ENCODE results near the gene RUNX3. TPM values are rescaled to one million over a fixed set of nuclear protein-coding genes. Genes with fewer than 3 reads are reported as not detected.
"Not testable (repeated sequence)": the region's sequence is repeated elsewhere in the genome, so short reads cannot be mapped to it uniquely, and the experiment has no call there.

The RUNX3 gene
- total RNA-seq, result 100 to 1,000 TPM; 177 to 183 TPM

DNA sequence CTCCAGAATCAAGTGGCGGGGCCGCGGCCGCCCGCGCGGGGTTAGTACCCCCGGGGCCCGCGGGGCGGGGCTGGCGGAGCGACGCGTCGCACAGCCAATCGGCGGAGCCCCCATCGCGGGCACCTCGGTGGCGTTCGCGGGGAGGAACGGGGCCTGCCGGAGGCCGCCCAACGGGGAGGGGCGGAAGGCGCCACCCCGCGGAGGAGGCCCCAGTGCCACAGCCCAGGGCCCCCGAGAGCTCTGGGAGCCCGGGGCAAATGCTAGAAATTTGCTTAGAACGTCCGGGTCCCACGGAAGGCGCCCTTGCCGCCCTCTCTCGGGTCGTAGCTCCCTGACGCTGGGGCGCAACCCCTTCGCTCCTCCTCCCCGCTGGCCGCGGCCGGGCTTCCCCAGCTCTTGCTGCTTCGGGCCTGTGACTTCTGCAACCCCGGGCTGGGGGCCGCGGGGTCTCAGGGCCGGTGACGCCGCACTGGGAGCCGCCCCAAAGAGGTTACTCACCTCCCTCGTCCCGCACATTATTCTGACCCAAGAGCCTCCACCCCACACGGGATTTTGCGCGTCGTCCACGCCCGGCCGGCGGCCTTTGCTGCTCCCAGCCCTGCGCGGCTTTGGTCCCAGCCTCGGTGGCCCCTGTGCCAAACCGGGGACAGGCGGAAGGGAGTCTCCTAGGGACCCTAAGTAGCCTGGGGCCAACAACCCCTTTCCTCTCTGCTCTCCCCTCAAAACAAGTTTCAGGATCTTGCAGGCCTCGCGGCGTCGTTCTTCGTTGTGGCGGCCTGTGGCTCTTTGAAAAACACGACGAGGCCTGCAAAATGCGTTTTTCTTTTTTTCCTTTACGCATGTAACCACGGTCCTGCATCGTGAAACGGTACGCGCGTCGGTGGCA is at the start of gene RUNX3:
Gene RUNX3 (minus strand): TSS at position 17 of the 886 bp plus-strand sequence. CDS start 408 bp downstream, outside the sequence.
- Mint-ChIP-seq H3K27ac (peak within 1 kb of the TSS; percentile 80), H3K36me3 (ENCODE audit: low read depth) (peaks cover 69% of the 10 kb centered on the region), H3K4me3 (peak within 1 kb of the TSS; percentile 81), H3K4me1 (peaks cover 65% of the 10 kb centered on the region), H3K9me3 (no peaks in the 10 kb centered on the region), H3K27me3 (no peaks in the 10 kb centered on the region)
- ChIA-PET CTCF (interaction anchor here (0.8 to 8.4 kb wide), 13 partner anchors 10 to 170 kb away, joined by 3 to 55 read pairs (median 6); no protein-coding TSS in a partner anchor), POLR2A (interaction anchor here (0.5 to 11.0 kb wide), 22 partner anchors 9 to 1589 kb away, joined by 3 to 128 read pairs (median 4); partner anchors contain the start of genes CLIC4, RSRP1 and SYF2)
- DNase-seq, result peak; percentile 94

DNA sequence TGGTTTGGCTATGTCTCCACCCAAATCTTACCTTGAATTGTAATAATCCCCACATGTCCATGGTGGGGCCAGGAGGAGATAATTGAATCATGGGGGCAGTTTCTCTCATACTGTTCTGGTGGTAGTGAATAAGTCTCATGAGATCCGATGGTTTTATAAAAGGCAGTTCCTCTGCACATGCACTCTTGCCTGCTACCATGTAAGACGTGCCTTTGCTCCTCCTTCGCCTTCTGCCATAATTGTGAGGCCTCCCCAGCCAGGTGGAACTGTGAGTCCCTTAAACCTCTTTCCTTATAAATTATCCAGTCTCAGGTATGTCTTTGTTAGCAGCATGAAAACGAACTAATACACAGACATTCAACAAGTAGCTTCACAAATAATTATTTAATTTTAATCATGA is 49.2 kb upstream of the RUNX3 start:
- Mint-ChIP-seq H3K27me3 (peaks cover 18% of the 10 kb centered on the region), H3K9me3 (peaks cover 31% of the 10 kb centered on the region), H3K4me1 (peaks cover 73% of the 10 kb centered on the region), H3K36me3 (ENCODE audit: low read depth) (peaks cover 31% of the 10 kb centered on the region)
- CTCF ChIA-PET, result interaction anchor here (1.1 to 1.4 kb wide), 3 partner anchors 9 to 58 kb away, joined by 3 to 4 read pairs (median 3); no protein-coding TSS in a partner anchor
- not testable (repeated sequence) for H3K4me3 Mint-ChIP-seq, H3K27ac Mint-ChIP-seq, DNase-seq
- POLR2A ChIA-PET, result interaction anchor here (1.1 to 2.8 kb wide), 2 partner anchors 12 to 14 kb away, joined by 3 to 12 read pairs; no protein-coding TSS in a partner anchor

DNA sequence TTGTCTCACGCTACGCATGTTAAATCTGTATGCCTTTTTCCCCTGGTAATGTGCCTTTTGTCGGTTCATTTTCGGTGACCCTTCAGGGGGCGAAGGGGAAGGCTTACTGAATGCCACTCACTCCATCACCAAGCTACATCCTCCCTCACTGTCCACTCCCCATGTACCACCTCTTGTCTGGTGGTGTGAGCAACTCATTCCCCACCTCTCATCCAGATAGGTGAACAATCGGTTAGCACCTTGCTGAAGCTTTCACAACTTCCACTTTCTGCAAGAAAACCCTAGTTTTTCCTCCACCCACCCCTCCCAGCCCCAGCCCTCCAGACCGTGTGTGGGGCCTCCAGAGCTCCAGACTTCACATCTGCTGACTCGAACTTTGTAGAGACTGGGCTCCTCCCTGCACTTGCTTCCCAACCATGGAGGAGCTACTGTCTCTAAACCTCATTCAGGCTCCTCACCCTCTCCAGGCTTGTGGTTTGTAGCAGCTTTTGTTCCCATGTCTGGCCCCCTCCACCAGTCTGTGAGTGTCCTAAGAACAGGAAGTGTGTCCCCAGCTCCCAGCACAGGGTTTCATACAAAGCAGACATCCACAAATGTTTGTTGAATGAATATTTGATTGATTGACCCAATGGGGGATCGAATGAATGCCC is 48.4 kb upstream of the RUNX3 start:
- ChIA-PET CTCF (interaction anchor here (1.1 to 1.4 kb wide), 3 partner anchors 9 to 58 kb away, joined by 3 to 4 read pairs (median 3); no protein-coding TSS in a partner anchor), POLR2A (interaction anchor here (1.1 to 2.8 kb wide), 2 partner anchors 12 to 13 kb away, joined by 3 to 12 read pairs; no protein-coding TSS in a partner anchor)
- Mint-ChIP-seq H3K9me3 (peaks cover 35% of the 10 kb centered on the region), H3K4me1 (peaks cover 67% of the 10 kb centered on the region), H3K36me3 (ENCODE audit: low read depth) (peaks cover 35% of the 10 kb centered on the region), H3K27me3 (peaks cover 15% of the 10 kb centered on the region), H3K4me3 (no peak overlapping the region), H3K27ac (no peak overlapping the region)
- DNase-seq, result no peak

DNA sequence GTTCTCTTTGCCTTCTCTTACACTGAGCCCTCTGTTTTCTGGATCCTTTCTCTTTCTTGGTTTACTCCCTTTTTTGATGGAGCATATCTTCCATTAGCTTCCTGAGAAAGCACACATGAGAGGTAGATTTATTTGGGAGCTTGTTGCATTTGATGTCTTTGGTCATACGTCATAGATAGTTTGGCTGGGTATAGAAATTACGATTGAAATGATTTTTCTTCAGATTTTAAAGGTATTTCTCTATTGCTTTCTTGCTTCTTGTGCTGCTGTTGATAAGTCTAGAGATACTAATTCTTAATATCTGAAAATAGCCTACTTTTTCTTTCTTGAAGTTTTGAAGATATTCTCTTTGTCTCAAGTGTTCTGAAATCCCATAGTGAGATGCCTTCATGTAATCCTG is 45.3 kb upstream of the RUNX3 start:
- POLR2A ChIA-PET, result interaction anchor here (0.7 to 2.2 kb wide), 4 partner anchors 10 to 62 kb away, joined by 3 to 19 read pairs (median 5); no protein-coding TSS in a partner anchor
- Mint-ChIP-seq H3K36me3 (ENCODE audit: low read depth) (peaks cover 42% of the 10 kb centered on the region), H3K27ac (no peak overlapping the region), H3K4me3 (no peak overlapping the region), H3K4me1 (peaks cover 63% of the 10 kb centered on the region), H3K27me3 (peaks cover 12% of the 10 kb centered on the region), H3K9me3 (peaks cover 35% of the 10 kb centered on the region)
- no peak for DNase-seq
- CTCF ChIA-PET, result interaction anchor here (1.3 to 1.4 kb wide), 2 partner anchors 8 to 11 kb away, joined by 3 to 6 read pairs; no protein-coding TSS in a partner anchor

DNA sequence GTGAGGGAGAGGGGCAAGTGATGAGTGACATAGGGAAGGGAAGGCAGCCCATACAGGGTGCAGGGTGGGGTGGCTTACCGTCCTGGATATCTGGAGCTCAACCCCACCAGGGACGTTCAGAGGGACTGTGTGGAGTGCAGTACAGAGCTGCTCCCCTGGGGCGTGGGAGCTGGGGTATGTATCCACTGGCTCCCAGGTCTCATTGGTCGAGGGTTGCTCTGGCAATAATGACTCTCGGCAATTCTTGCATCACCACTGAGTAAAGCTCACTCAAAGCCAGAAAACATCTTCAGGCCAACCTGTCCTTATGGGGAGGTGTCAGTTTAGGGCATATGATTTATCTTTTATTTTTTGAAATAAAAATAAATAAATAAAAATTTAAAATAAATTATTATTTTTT is 43.2 kb upstream of the RUNX3 start:
- H3K4me3 Mint-ChIP-seq, result no peak overlapping the region
- peaks cover 6% of the 10 kb centered on the region for H3K27me3 Mint-ChIP-seq
- ChIA-PET POLR2A (interaction anchor here (1.0 kb wide), 1 partner anchor 11 kb away, joined by 3 read pairs; no protein-coding TSS in a partner anchor), CTCF (interaction anchor here (1.6 to 1.7 kb wide), 2 partner anchors 49 to 63 kb away, joined by 4 read pairs; no protein-coding TSS in a partner anchor)
- H3K27ac Mint-ChIP-seq, result no peak overlapping the region
- H3K9me3 Mint-ChIP-seq, result peaks cover 34% of the 10 kb centered on the region
- DNase-seq, result no peak
- H3K36me3 Mint-ChIP-seq (ENCODE audit: low read depth), result peaks cover 41% of the 10 kb centered on the region
- H3K4me1 Mint-ChIP-seq, result peaks cover 60% of the 10 kb centered on the region

DNA sequence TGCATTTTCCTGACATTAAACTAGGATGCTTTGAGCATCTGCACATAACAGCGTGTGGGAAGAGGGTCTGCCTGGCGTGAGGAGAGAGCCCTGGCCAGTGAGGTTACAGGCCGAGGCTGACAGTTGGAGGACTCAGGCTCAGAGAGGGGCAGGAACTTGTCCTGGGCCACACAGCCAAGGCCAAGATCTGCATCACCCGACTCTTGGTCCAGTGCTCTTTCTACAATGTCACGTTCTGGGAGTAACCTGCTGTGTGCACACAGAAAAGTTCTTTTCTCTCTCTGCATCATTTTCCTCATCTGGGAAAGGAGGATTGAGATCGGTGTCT is 42.8 kb upstream of the RUNX3 start:
- ChIA-PET CTCF (interaction anchor here (1.6 kb wide), 1 partner anchor 50 kb away, joined by 4 read pairs; no protein-coding TSS in a partner anchor), POLR2A (interaction anchor here (1.4 kb wide), 1 partner anchor 50 kb away, joined by 6 read pairs; no protein-coding TSS in a partner anchor)
- DNase-seq, result no peak
- Mint-ChIP-seq H3K4me1 (peaks cover 57% of the 10 kb centered on the region), H3K27me3 (peaks cover 3% of the 10 kb centered on the region), H3K36me3 (ENCODE audit: low read depth) (peaks cover 37% of the 10 kb centered on the region), H3K27ac (no peak overlapping the region), H3K9me3 (peaks cover 31% of the 10 kb centered on the region), H3K4me3 (no peak overlapping the region)

DNA sequence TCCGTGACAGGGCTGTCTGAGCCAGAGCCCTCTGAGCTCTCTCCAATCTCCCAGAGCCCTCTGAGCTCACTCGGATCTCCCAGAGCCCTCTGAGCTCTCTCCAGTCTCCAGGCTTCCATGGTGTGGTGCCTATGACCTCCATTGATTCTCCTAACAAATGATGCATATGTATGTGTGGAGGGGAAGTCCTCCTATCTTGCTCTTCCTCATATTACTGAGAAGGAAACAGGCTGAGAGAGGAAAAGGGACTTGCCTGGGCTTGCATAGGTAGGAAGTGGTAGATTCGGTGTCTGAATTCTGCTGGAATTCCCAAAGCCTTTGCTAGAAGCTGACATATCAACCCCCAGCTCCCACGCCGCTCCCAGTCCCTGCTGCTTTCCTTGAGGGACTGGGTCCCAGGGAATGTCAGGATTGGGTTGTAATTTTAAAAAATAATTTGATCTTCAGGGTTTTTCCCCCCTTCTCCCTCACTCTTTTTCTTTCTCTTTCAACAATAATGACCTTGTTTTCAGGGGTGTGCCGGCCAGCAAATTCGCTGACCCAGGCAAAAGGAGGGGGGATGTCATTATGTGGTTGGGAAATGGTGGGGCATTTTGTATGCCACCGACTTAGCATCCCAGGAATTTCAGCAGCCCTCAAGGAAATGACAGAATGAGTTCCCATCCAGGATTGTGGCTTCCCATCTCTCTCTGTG is 42.3 kb upstream of the RUNX3 start:
- Mint-ChIP-seq H3K36me3 (ENCODE audit: low read depth) (peaks cover 36% of the 10 kb centered on the region), H3K9me3 (peaks cover 30% of the 10 kb centered on the region), H3K4me3 (no peak overlapping the region), H3K27me3 (peaks cover 2% of the 10 kb centered on the region), H3K27ac (no peak overlapping the region), H3K4me1 (peaks cover 59% of the 10 kb centered on the region)
- DNase-seq, result no peak
- POLR2A ChIA-PET, result interaction anchor here (0.7 to 1.5 kb wide), 7 partner anchors 8 to 1017 kb away, joined by 3 to 6 read pairs (median 3); partner anchors contain the start of gene RUNX3
- CTCF ChIA-PET, result interaction anchor here (0.9 to 1.2 kb wide), 2 partner anchors 9 to 65 kb away, joined by 4 read pairs; no protein-coding TSS in a partner anchor

DNA sequence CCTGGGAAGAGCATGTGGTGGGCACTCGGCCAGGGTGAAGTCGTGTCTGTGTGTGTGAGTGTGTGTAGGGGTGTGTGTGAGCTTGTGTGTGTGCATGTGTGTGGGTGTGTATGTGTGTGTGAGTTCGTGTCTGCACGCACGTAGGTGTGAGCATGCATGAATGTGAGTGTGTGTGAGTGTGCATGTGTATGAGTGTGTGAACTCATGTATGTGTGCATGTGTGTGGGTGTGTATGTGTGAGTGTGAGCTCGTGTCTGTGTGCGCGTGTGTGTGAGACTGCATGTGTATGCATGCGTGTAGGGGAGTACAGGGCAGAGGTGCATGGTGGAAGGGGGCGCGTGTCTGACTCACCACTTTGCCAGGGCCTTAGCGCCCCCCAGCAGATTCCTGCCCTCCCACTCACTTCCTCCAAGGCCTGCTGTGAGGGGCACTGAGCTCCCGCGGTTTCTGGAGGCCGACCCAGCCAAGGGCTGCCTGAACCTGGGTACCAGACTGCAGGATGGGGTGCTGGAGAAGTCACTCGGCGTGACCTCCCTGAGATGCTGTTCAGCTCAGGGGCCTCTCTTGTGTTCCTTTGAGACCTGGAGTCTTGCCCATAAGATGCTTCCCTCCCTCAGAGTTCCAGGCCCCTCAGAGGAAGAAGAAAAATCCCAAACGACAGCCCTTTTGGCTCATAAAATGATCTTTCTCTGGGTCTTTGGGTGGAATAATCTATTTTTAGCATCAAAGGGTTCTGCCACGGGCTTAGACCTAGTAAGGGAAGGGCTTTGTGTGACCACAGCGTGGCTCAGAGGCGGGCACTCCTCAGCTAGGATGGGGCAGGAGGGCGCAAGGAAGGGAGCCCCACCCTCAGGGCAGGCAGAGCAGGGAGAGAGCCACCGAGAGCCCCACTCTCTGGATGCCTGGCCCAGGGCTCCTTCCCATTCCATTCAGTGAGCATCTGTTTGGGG is 41.1 kb upstream of the RUNX3 start:
- no peak for DNase-seq

DNA sequence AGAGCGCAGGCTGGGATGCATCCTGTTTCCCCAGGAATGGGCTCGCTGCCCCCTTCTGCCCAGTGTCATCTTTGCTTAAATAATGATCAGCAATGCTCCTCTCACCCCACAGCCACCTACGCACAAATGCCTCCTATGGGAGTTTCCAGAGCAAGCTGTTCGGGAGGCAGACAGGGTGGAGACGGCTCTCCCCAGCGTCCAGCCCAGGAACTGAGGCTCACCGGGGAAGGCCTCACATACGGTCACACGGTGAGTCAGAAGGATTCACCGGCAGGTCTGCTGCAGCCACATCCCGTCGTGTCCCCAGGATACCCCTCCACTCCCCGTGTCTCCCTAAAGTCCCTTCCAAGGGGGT is 40.3 kb upstream of the RUNX3 start:
- H3K27me3 Mint-ChIP-seq, result no peaks in the 10 kb centered on the region
- peaks cover 73% of the 10 kb centered on the region for H3K4me1 Mint-ChIP-seq
- peaks cover 15% of the 10 kb centered on the region for H3K9me3 Mint-ChIP-seq
- H3K27ac Mint-ChIP-seq, result no peak overlapping the region
- H3K4me3 Mint-ChIP-seq, result no peak overlapping the region
- CTCF ChIA-PET, result interaction anchor here (1.2 to 1.4 kb wide), 3 partner anchors 9 to 59 kb away, joined by 3 to 5 read pairs (median 4); no protein-coding TSS in a partner anchor
- peaks cover 22% of the 10 kb centered on the region for H3K36me3 Mint-ChIP-seq (ENCODE audit: low read depth)
- no peak for DNase-seq
- POLR2A ChIA-PET, result interaction anchor here (0.9 to 1.8 kb wide), 3 partner anchors 14 to 59 kb away, joined by 3 to 6 read pairs (median 3); partner anchors contain the start of gene RUNX3

More for the DNA sequence above, 41.1 kb upstream of the RUNX3 start:
- Mint-ChIP-seq H3K9me3 (peaks cover 23% of the 10 kb centered on the region), H3K4me3 (no peak overlapping the region), H3K4me1 (peaks cover 66% of the 10 kb centered on the region), H3K27me3 (no peaks in the 10 kb centered on the region), H3K36me3 (ENCODE audit: low read depth) (peaks cover 28% of the 10 kb centered on the region), H3K27ac (peak overlapping the region; percentile 40)
- ChIA-PET CTCF (interaction anchor here (0.9 to 1.3 kb wide), 4 partner anchors 8 to 66 kb away, joined by 4 to 5 read pairs (median 4); no protein-coding TSS in a partner anchor), POLR2A (interaction anchor here (0.8 to 1.5 kb wide), 8 partner anchors 9 to 60 kb away, joined by 3 to 6 read pairs (median 3); partner anchors contain the start of gene RUNX3)

DNA sequence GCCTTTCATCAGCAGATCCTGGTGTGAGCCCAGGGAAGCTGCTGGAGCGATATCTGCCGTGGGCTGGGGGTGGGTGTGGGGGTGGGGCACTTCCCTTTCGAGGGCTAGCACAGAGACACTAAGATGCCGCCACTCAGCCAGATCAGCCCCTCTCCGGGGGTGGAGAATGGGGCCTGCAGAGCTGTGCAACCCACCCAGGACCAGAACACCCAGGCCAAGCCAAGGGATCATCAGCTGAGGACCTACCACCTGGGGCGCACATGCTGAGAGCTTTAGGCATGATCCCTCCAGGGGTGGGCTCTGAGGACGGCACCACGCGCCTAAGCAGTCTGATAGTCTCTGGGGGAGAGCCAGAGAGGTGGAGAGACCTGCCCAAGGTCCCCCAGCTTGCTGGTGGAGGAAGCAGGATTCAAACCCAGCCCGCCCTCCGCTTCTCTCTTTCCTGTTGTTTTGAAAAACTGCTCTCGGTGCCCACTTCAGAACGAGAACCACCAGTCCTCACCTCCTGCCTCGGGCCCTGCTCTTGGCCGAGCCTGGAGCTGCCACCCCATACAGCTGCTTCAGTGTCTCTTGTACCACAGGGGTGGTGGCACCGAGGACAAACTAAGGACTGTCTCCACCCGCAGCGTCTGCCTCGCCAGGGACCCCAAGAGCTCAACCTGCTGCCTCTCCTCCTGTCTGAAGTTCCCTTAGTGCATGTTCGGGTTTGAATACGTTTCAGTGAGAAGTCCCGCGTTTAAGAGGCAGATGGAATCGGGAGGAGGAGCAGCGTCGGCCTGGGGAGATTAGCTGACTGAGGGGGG is 39.7 kb upstream of the RUNX3 start:
- no peak overlapping the region for H3K4me3 Mint-ChIP-seq
- H3K9me3 Mint-ChIP-seq, result peaks cover 10% of the 10 kb centered on the region
- no peaks in the 10 kb centered on the region for H3K27me3 Mint-ChIP-seq
- ChIA-PET CTCF (interaction anchor here (0.6 to 1.4 kb wide), 5 partner anchors 10 to 69 kb away, joined by 3 to 5 read pairs (median 4); no protein-coding TSS in a partner anchor), POLR2A (interaction anchor here (0.7 to 1.8 kb wide), 5 partner anchors 15 to 40 kb away, joined by 3 to 6 read pairs (median 3); partner anchors contain the start of gene RUNX3)
- DNase-seq, result no peak
- no peak overlapping the region for H3K27ac Mint-ChIP-seq
- peaks cover 21% of the 10 kb centered on the region for H3K36me3 Mint-ChIP-seq (ENCODE audit: low read depth)
- H3K4me1 Mint-ChIP-seq, result peaks cover 77% of the 10 kb centered on the region

Measured in activated CD4-positive, alpha-beta memory T cell treated with anti-CD3 and anti-CD28 coated beads, Interleukin-2, amount 10 ng/mL, durations not matched to agents 7 days and 5 days (primary cell).